Gastroesophageal sphincter (tissue), 4 donors: Measurements from ENCODE around the gene ACAD8. TPM values are rescaled to one million over a fixed set of nuclear protein-coding genes. Genes with fewer than 3 reads are reported as not detected.
"Not testable (repeated sequence)": the region's sequence is repeated elsewhere in the genome, so short reads cannot be mapped to it uniquely, and the experiment has no call there.

ENCODE experiments used
- ATAC-seq: fragments of 150-250 bp; one replicate; pipeline ENCODE4 v1.9.1; 2016; ENCODE audit warnings: mild to moderate bottlenecking, moderate library complexity
- H3K27ac ChIP-seq, 4 donors: fragments of 200-600 bp; sonication (generic) in 3 of 4; 1 replicate in 3 of 4; 2 replicates in 1 of 4; pipeline ENCODE4 v1.5.1; 2016 to 2019
- H3K27me3 ChIP-seq: fragments of 200-600 bp; sonication (generic); one replicate; pipeline ENCODE4 v1.5.1; 2019
- H3K36me3 ChIP-seq, 2 donors: fragments of 200-600 bp; sonication (generic); one replicate each; pipeline ENCODE4 v1.5.1; 2019; ENCODE audit warnings: control low read depth in 1 of 2
- H3K4me1 ChIP-seq, 3 donors: fragments of 200-600 bp; sonication (generic); 1 replicate in 2 of 3; 2 replicates in 1 of 3; pipeline ENCODE4 v1.5.1; 2016 to 2019; ENCODE audit warnings: control low read depth in 2 of 3
- H3K4me3 ChIP-seq, 2 donors: fragments of 200-600 bp; sonication (generic); one replicate each; pipeline ENCODE4 v1.5.1; 2019; ENCODE audit warnings: mild to moderate bottlenecking in 1 of 2, moderate library complexity in 1 of 2
- H3K9me3 ChIP-seq, 3 donors: fragments of 200-600 bp; sonication (generic); one replicate each; pipeline ENCODE4 v1.5.1; 2017 to 2019; ENCODE audit warnings: control low read depth in 2 of 3
- EP300 ChIP-seq: sonication (generic); formaldehyde crosslinking; IDR thresholded peaks from one replicate; pipeline ENCODE4 v1.6.1; 2017; ENCODE audit warnings: antibody characterized with exemption, mild to moderate bottlenecking
- POLR2A ChIP-seq, 2 donors: fragments of 450-650 bp; IDR thresholded peaks; one replicate each; pipeline ENCODE4 v1.6.1; 2017; ENCODE audit warnings: antibody characterized with exemption in 2 of 2, mild to moderate bottlenecking in 2 of 2, moderate library complexity in 1 of 2
- POLR2AphosphoS5 ChIP-seq: sonication (generic); formaldehyde crosslinking; IDR thresholded peaks from one replicate; pipeline ENCODE4 v1.6.1; 2017; ENCODE audit warnings: antibody characterized with exemption
- WGBS, 2 donors: methylation state at CpG; one replicate each; pipeline ENCODE4 v1.1.5; 2018; ENCODE audit warnings: low coverage in 1 of 2; 5-methylcytosine and 5-hydroxymethylcytosine counted together
- total RNA-seq, 4 donors: library from RNA; depleted of rRNA; stranded (reverse); fragments of >200 nt; gene quantifications; one replicate each; pipeline ENCODE4 v1.1.0, GENCODE V29; 2016
- TF ChIP-seq, protein P1 (sequence below), 4 experiments: fragments of 200-600 bp in 2 of 4; fragments of 450-650 bp in 2 of 4; sonication (generic) in 1 of 4; IDR thresholded peaks; one replicate each; pipeline ENCODE4 v1.5.1; 2017 to 2019; ENCODE audit warnings: antibody characterized with exemption in 4 of 4, mild to moderate bottlenecking in 2 of 4, moderate library complexity in 2 of 4

Gene ACAD8
- total RNA-seq, 4 donors from 2014 or later, result 20.1 to 28.8 (median 22.3) TPM

DNA sequence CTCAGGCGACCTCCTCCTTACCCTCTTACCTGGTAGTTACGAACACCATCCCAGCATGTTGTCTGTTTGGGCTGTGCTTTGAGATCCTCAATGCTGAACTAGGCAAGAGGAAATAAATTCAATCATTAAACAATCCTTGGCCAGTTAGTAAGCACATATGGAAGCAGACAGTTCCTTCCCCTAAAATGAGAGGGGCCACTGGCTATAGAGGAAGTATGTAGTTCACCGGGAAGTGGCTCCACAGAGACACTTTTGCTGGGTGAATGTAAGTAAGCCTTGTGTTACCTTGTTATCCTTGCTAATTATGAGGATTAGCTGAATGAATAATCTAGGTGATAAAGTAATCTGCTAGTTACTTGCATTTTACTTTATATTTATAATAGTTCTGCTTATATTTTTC is 3.1 kb upstream of the ACAD8 start:
- no peak overlapping the region for H3K27ac ChIP-seq
- TF ChIP-seq POLR2A (IDR thresholded peaks at IDR 0.05) (no peak), EP300 (no peak), POLR2AphosphoS5 (no peak)
- TF ChIP-seq, protein P1, sequence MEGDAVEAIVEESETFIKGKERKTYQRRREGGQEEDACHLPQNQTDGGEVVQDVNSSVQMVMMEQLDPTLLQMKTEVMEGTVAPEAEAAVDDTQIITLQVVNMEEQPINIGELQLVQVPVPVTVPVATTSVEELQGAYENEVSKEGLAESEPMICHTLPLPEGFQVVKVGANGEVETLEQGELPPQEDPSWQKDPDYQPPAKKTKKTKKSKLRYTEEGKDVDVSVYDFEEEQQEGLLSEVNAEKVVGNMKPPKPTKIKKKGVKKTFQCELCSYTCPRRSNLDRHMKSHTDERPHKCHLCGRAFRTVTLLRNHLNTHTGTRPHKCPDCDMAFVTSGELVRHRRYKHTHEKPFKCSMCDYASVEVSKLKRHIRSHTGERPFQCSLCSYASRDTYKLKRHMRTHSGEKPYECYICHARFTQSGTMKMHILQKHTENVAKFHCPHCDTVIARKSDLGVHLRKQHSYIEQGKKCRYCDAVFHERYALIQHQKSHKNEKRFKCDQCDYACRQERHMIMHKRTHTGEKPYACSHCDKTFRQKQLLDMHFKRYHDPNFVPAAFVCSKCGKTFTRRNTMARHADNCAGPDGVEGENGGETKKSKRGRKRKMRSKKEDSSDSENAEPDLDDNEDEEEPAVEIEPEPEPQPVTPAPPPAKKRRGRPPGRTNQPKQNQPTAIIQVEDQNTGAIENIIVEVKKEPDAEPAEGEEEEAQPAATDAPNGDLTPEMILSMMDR (IDR thresholded peaks at IDR 0.05), result no peak

DNA sequence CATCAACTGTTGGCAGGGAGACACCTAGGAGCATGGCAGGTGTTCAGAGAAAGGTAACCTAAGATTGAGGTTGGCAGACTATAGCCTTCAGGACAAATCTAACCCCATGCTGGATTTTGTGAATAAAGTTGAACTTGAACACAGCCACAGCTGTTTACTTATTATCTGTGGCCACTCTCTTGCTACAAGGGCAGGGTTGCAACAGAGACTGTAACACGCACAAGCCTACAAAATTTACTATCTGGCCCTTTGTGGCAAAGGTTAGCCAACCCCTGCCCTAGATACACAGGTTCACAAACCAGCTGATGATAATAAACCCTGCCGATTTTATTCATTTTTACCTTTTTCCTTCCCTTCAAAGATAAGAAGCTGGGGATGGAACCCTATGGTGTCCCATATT is 2.7 kb upstream of the ACAD8 start:
- peaks cover 0 to 56% of the 10 kb centered on the region in 2 donors for H3K36me3 ChIP-seq
- H3K27me3 ChIP-seq, result no peaks in the 10 kb centered on the region
- 88% methylated on average over 1 to 2 of the region's 2 CpGs for WGBS, 2 donors
- TF ChIP-seq POLR2A (IDR thresholded peaks at IDR 0.05) (no peak), EP300 (no peak), POLR2AphosphoS5 (no peak)
- TF ChIP-seq, protein P1 (IDR thresholded peaks at IDR 0.05), result no peak
- no peak overlapping the region for H3K4me3 ChIP-seq
- peaks cover 9 to 37% (median 12%) of the 10 kb centered on the region in 3 donors for H3K4me1 ChIP-seq
- H3K9me3 ChIP-seq, result no peaks in the 10 kb centered on the region
- no peak for ATAC-seq
- no peak overlapping the region for H3K27ac ChIP-seq

More for the DNA sequence above, 3.1 kb upstream of the ACAD8 start:
- H3K36me3 ChIP-seq, result peaks cover 0 to 60% of the 10 kb centered on the region in 2 donors
- no peak for ATAC-seq
- no peak overlapping the region for H3K4me3 ChIP-seq
- no peaks in the 10 kb centered on the region for H3K27me3 ChIP-seq
- no peaks in the 10 kb centered on the region for H3K9me3 ChIP-seq
- peaks cover 9 to 33% (median 12%) of the 10 kb centered on the region in 3 donors for H3K4me1 ChIP-seq
- 77 to 83% methylated on average over 3 of the region's 3 CpGs for WGBS, 2 donors

DNA sequence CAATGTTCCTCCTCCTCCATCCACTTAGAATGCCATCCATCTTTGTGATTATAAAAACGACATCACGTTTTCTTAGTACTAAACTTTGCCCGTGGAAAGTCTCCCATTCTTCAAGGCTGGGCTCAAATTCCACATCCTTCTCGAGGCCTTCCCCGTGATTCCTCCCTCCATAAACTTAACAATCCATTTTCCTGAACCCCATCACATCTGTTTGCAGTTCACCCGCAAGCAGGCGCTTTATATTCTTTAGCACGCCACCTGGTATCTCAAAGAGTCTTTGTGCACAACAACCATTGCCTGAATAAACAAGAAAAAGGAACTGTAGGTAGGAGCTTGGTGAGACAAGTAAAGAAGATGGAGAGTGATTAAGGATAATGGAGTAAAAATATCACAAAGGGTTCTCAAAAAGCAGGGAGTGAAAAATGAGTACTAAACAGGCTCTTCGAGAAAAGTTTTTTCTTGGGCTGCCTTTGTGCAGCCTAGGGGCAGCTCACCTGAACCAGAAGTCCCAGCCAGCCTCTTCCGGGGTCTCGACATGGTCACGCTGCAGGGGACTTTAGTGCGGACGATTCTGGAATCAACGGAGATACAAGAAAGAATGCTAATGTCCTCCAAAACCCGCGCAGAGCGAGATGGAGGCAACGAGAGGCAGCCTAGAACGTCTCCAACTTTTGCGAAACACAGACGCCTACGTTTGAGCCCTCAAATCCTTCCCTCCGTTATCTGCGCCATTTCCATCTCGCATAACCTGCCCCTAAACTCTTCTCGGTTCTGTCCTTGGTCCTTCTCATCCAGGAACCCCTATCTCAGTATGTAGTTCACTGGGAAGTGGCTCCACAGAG is 801 bp upstream of the ACAD8 start:
- TF ChIP-seq POLR2AphosphoS5, result no peak
- WGBS, 2 donors, result 1 to 2% methylated on average over 20 to 26 of the region's 27 CpGs
- peak overlapping the region; percentile 66 to 87 for H3K4me3 ChIP-seq
- H3K27me3 ChIP-seq, result no peaks in the 10 kb centered on the region
- H3K27ac ChIP-seq, result peak overlapping the region; percentile 18 to 83 (median 76)
- ATAC-seq, result peak; percentile 48
- H3K9me3 ChIP-seq, result no peaks in the 10 kb centered on the region
- peaks cover 9 to 38% (median 12%) of the 10 kb centered on the region in 3 donors for H3K4me1 ChIP-seq
- H3K36me3 ChIP-seq, result peaks cover 0 to 50% of the 10 kb centered on the region in 2 donors

- peak overlapping the region; percentile 66 to 87 for H3K4me3 ChIP-seq
- ATAC-seq, result no peak
- WGBS, 2 donors, result 65 to 70% methylated on average over 3 of the region's 3 CpGs
- H3K36me3 ChIP-seq, result peaks cover 0 to 50% of the 10 kb centered on the region in 2 donors
- no peak overlapping the region for H3K27ac ChIP-seq
- peaks cover 9 to 38% (median 12%) of the 10 kb centered on the region in 3 donors for H3K4me1 ChIP-seq
- no peaks in the 10 kb centered on the region for H3K27me3 ChIP-seq
- no peaks in the 10 kb centered on the region for H3K9me3 ChIP-seq
- TF ChIP-seq EP300 (no peak), POLR2A (IDR thresholded peaks at IDR 0.05) (no peak), POLR2AphosphoS5 (no peak)
- TF ChIP-seq, protein P1 (IDR thresholded peaks at IDR 0.05), result no peak
These were observed 1.2 kb downstream of the ACAD8 start for GRCh38 chr11:134254433-134255183.

DNA sequence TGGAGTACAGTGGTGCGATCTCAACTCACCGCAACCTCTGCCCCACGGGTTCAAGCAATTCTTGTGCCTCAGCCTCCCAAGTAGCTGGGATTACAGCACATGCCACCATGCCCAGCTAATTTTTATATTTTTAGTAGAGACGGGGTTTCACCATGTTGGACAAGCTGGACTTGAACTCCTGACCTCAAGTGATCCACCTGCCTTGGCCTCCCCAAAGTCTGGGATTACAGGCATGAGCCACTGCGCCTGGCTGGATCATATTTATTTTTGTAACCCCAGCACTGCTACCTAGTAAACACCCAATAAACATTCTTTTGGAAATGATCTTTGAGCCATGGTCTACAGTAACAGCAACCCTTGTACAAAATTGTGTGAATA is 1.8 kb downstream of the ACAD8 start:
- not testable (repeated sequence) for H3K4me3 ChIP-seq, H3K27ac ChIP-seq, H3K27me3 ChIP-seq, ATAC-seq, H3K9me3 ChIP-seq
- H3K4me1 ChIP-seq, result peaks cover 9 to 38% (median 12%) of the 10 kb centered on the region in 3 donors
- 93 to 94% methylated on average over 4 to 5 of the region's 5 CpGs for WGBS, 2 donors
- H3K36me3 ChIP-seq, result peaks cover 0 to 50% of the 10 kb centered on the region in 2 donors
